Measurements from ENCODE around the gene LGALS12. TPM values are rescaled to one million over a fixed set of nuclear protein-coding genes. Genes with fewer than 3 reads are reported as not detected.

Gene LGALS12
- total RNA-seq, 2 donors from 2014 or later = 0.24 TPM; not detected in 1

- no peaks in the 10 kb centered on the region for H3K9me3 ChIP-seq
- H3K36me3 ChIP-seq = no peaks in the 10 kb centered on the region
- no peak for TF ChIP-seq CTCF (IDR thresholded peaks at IDR 0.05)
- H3K27ac ChIP-seq = no peak overlapping the region
- intact Hi-C loops (cut with DNase I) = no loop called here
- peaks cover 9% of the 10 kb centered on the region for H3K27me3 ChIP-seq
- no peak overlapping the region for H3K9ac ChIP-seq (ENCODE audit: low read depth in 2 of 2, low read length in 2 of 2)
- H3K4me1 ChIP-seq = no peaks in the 10 kb centered on the region
- no peak overlapping the region for H3K4me3 ChIP-seq
- DNase-seq = no peak
Measured at GRCh38 chr11:63493127-63493526, 12.8 kb upstream of the LGALS12 start.

GRCh38 chr11:63494975-63495374, 10.9 kb upstream of the LGALS12 start:
- no peak for DNase-seq
- no peak for TF ChIP-seq CTCF (IDR thresholded peaks at IDR 0.05)
- no peak overlapping the region for H3K27ac ChIP-seq
- peaks cover 9% of the 10 kb centered on the region for H3K27me3 ChIP-seq
- H3K4me1 ChIP-seq = no peaks in the 10 kb centered on the region
- H3K4me3 ChIP-seq = no peak overlapping the region
- intact Hi-C loops (cut with DNase I) = no loop called here
- no peaks in the 10 kb centered on the region for H3K9me3 ChIP-seq
- H3K36me3 ChIP-seq = no peaks in the 10 kb centered on the region
- no peak overlapping the region for H3K9ac ChIP-seq (ENCODE audit: low read depth in 2 of 2, low read length in 2 of 2)

GRCh38 chr11:63499874-63500273, 6.0 kb upstream of the LGALS12 start:
- H3K27ac ChIP-seq = no peak overlapping the region
- H3K4me3 ChIP-seq = no peak overlapping the region
- no peaks in the 10 kb centered on the region for H3K36me3 ChIP-seq
- no peak for TF ChIP-seq CTCF (IDR thresholded peaks at IDR 0.05)
- no peaks in the 10 kb centered on the region for H3K27me3 ChIP-seq
- intact Hi-C loops (cut with DNase I) = no loop called here
- H3K9me3 ChIP-seq = no peaks in the 10 kb centered on the region
- H3K9ac ChIP-seq (ENCODE audit: low read depth in 2 of 2, low read length in 2 of 2) = no peak overlapping the region
- H3K4me1 ChIP-seq = no peaks in the 10 kb centered on the region
- DNase-seq = no peak

GRCh38 chr11:63501236-63501635, 4.6 kb upstream of the LGALS12 start:
- TF ChIP-seq CTCF (IDR thresholded peaks at IDR 0.05) = no peak
- H3K9me3 ChIP-seq = no peaks in the 10 kb centered on the region
- H3K4me1 ChIP-seq = no peaks in the 10 kb centered on the region
- H3K9ac ChIP-seq (ENCODE audit: low read depth in 2 of 2, low read length in 2 of 2) = no peak overlapping the region
- H3K36me3 ChIP-seq = no peaks in the 10 kb centered on the region
- no peak overlapping the region for H3K4me3 ChIP-seq
- DNase-seq = no peak
- intact Hi-C loops (cut with DNase I) = no loop called here
- H3K27ac ChIP-seq = no peak overlapping the region
- no peaks in the 10 kb centered on the region for H3K27me3 ChIP-seq

DNA sequence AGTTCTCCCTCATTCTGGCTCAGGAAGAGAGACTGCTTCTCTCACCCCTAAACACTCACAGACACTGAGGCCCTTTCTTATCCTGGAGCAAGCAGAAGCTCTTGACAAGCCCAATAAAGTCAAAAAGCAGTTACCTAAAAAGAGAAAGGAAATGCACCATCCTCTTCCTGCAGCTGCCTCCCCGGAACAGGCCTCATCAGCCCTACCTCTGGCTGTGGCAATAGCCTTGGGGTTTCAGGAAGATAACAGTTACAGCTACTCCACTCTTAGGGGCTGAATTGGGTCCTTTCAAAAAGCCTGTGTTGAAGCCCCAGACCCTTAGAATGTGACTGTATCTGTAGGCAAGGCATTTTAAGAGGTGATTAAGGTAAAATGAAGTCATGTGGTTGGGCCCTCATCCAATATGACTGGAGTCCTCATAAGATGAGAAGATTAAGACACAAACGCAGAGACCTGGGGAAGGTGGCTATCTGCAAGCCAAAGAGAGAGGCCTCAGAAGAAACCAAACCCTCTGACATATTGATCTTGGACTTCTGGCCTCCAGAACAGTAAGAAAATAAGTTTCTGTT, 3.5 kb upstream of the LGALS12 start:
- Histone ChIP-seq H3K27ac (no peak overlapping the region), H3K27me3 (no peaks in the 10 kb centered on the region)
- intact Hi-C loops (cut with DNase I) = no loop called here

More for the DNA sequence above, 3.5 kb upstream of the LGALS12 start:
- no peak for TF ChIP-seq CTCF (IDR thresholded peaks at IDR 0.05)
- H3K4me1 ChIP-seq = no peaks in the 10 kb centered on the region
- no peak overlapping the region for H3K9ac ChIP-seq (ENCODE audit: low read depth in 2 of 2, low read length in 2 of 2)
- H3K36me3 ChIP-seq = no peaks in the 10 kb centered on the region
- no peak overlapping the region for H3K4me3 ChIP-seq
- no peaks in the 10 kb centered on the region for H3K9me3 ChIP-seq
- no peak for DNase-seq
